B cell (primary cell): Measurements from ENCODE around the gene LIME1. TPM values are rescaled to one million over a fixed set of nuclear protein-coding genes. Genes with fewer than 3 reads are reported as not detected.

Experiments used
- ATAC-seq: fragments of 200-7000 bp; cut with Tn5 transposase; one replicate; pipeline ENCODE4 v1.10.0; 2021; ENCODE audit warnings: low read depth, mild to moderate bottlenecking, moderate number of reproducible peaks, moderate library complexity
- CTCF ChIA-PET: fragments of 350-600 bp; sonication (Branson Sonifier 250); formaldehyde crosslinking; loops from one replicate; lab custom pipeline; 2021; ENCODE audit warnings: antibody characterized with exemption, inconsistent platforms; lab: Charles Lee
- POLR2A ChIA-PET: fragments of 350-600 bp; sonication (Branson Sonifier 250); formaldehyde crosslinking; loops from one replicate; lab custom pipeline; 2021; ENCODE audit warnings: antibody characterized with exemption; lab: Charles Lee
- DNase-seq: peaks from one replicate; pipeline ENCODE4 v3.0.0; 2013
- H2AFZ ChIP-seq: 2 replicates; pipeline ENCODE4 v1.6.1; 2012; ENCODE audit warnings: mild to moderate bottlenecking, low read depth, low read length; ENCODE audit not compliant: insufficient read depth, poor library complexity, severe bottlenecking
- H3K27ac ChIP-seq, 2 donors: 1 replicate in 1 of 2; 2 replicates in 1 of 2; pipeline ENCODE4 v1.5.1; 2012 to 2013; ENCODE audit warnings: low read length in 2 of 2, mild to moderate bottlenecking in 2 of 2, moderate library complexity in 1 of 2
- H3K27me3 ChIP-seq, 4 experiments: fragments of 200-600 bp in 1 of 4; sonication (generic) in 1 of 4; replicated peaks in 1 of 4; 1 replicate in 2 of 4; 2 replicates in 2 of 4; pipeline versions ENCODE4 v1.6.1 to v1.7.0; 2013 to 2016; ENCODE audit warnings: low read length in 3 of 4, mild to moderate bottlenecking in 2 of 4, mixed read lengths in 1 of 4, moderate library complexity in 1 of 4; ENCODE audit not compliant: insufficient read depth in 4 of 4, control insufficient read depth in 3 of 4; ENCODE audit errors: control extremely low read depth in 1 of 4
- H3K36me3 ChIP-seq, 2 experiments: replicated peaks in 1 of 2; 1 replicate in 1 of 2; 2 replicates in 1 of 2; pipeline versions ENCODE4 v1.6.1 to v1.7.1; 2013; ENCODE audit warnings: low read length in 1 of 2; ENCODE audit not compliant: insufficient read depth in 2 of 2, control insufficient read depth in 1 of 2; ENCODE audit errors: control extremely low read depth in 1 of 2, extremely low read depth in 1 of 2
- H3K4me1 ChIP-seq, 2 donors: fragments of 200-600 bp in 1 of 2; sonication (generic) in 1 of 2; 1 replicate in 1 of 2; 2 replicates in 1 of 2; pipeline versions ENCODE4 v1.5.1 to v1.6.1; 2013 to 2017; ENCODE audit warnings: low read length in 2 of 2; ENCODE audit not compliant: control insufficient read depth in 2 of 2, insufficient read depth in 2 of 2
- H3K4me2 ChIP-seq: replicated peaks from 2 replicates; pipeline ENCODE3; 2012; ENCODE audit warnings: mild to moderate bottlenecking, low read depth, low read length; ENCODE audit not compliant: poor library complexity, severe bottlenecking
- H3K4me3 ChIP-seq, 5 experiments: fragments of 200-600 bp in 1 of 5; sonication (generic) in 1 of 5; 1 replicate in 3 of 5; 2 replicates in 2 of 5; pipeline versions ENCODE4 v1.5.1 to v1.7.0; 2011 to 2016; ENCODE audit warnings: low read length in 4 of 5, mild to moderate bottlenecking in 4 of 5, low read depth in 2 of 5, control low read depth in 1 of 5, moderate library complexity in 1 of 5; ENCODE audit not compliant: insufficient read depth in 1 of 5; ENCODE audit errors: control extremely low read depth in 1 of 5, extremely low read depth in 1 of 5
- H3K79me2 ChIP-seq: fragments of 200-600 bp; sonication (generic); one replicate; pipeline ENCODE4 v1.6.0; 2016; ENCODE audit warnings: low read length; ENCODE audit not compliant: control insufficient read depth, insufficient read depth
- H3K9ac ChIP-seq: fragments of 200-600 bp; sonication (generic); 2 replicates; pipeline ENCODE4 v1.6.1; 2017; ENCODE audit warnings: mild to moderate bottlenecking, low read length, moderate library complexity
- H3K9me3 ChIP-seq, 3 donors: one replicate each; pipeline versions ENCODE4 v1.6.1 to v1.7.1; 2013; ENCODE audit warnings: low read length in 2 of 3; ENCODE audit not compliant: control insufficient read depth in 2 of 3, insufficient read depth in 1 of 3; ENCODE audit errors: control extremely low read depth in 1 of 3
- H4K20me1 ChIP-seq: 2 replicates; pipeline ENCODE4 v1.6.0; 2012; ENCODE audit warnings: mild to moderate bottlenecking, low read length; ENCODE audit not compliant: insufficient read depth, control insufficient read depth, poor library complexity, severe bottlenecking
- H3K27ac Mint-ChIP-seq: one replicate; pipeline ENCODE4 v1.8.0; 2021; ENCODE audit warnings: mixed read lengths
- H3K27me3 Mint-ChIP-seq: one replicate; pipeline ENCODE4 v1.8.0; 2021; ENCODE audit warnings: mixed read lengths
- H3K4me1 Mint-ChIP-seq: one replicate; pipeline ENCODE4 v1.8.0; 2021; ENCODE audit warnings: mixed read lengths
- H3K4me3 Mint-ChIP-seq: one replicate; pipeline ENCODE4 v1.8.0; 2021; ENCODE audit warnings: mixed read lengths
- H3K9me3 Mint-ChIP-seq: one replicate; pipeline ENCODE4 v1.8.0; 2022; ENCODE audit warnings: mixed read lengths; ENCODE audit not compliant: insufficient read depth
- EZH2 ChIP-seq: IDR thresholded peaks from 2 replicates; pipeline ENCODE4 v1.6.1; 2012; ENCODE audit warnings: borderline replicate concordance, low read depth, mild to moderate bottlenecking, moderate library complexity, low read length; ENCODE audit not compliant: insufficient read depth, poor library complexity, severe bottlenecking
- WGBS: methylation state at CpG from one replicate; pipeline ENCODE4 v1.1.5; 2013; ENCODE audit warnings: missing lambda C conversion rate; ENCODE audit not compliant: insufficient coverage; 5-methylcytosine and 5-hydroxymethylcytosine counted together
- intact Hi-C: fragments of 100-400 bp; cut with micrococcal nuclease; formaldehyde crosslinking; loops from one replicate; pipeline ENCODE4 v1.10.0; 2022
- polyA plus RNA-seq: library from polyadenylated mRNA; depleted of rRNA; stranded (reverse); fragments of >200 nt; gene quantifications from 2 replicates; pipeline ENCODE4 v1.2.3, GENCODE V29; 2012
- total RNA-seq, 2 donors: library from RNA; stranded (reverse); fragments of 120-200 nt in 1 of 2; gene quantifications; 1 replicate in 1 of 2; 2 replicates in 1 of 2; pipeline versions ENCODE4 v1.2.3 to v1.2.4, GENCODE V29; 2013 to 2022
- TF ChIP-seq, protein P1 (sequence below): fragments of 200-600 bp; IDR thresholded peaks from one replicate; pipeline ENCODE4 v1.8.0; 2022; ENCODE audit warnings: antibody characterized with exemption, mild to moderate bottlenecking

LIME1 gene
- total and polyA plus RNA-seq, 2 donors (not counting 1 experiment from before 2014, with no cell fraction given): 14.5 to 95.2 TPM

DNA sequence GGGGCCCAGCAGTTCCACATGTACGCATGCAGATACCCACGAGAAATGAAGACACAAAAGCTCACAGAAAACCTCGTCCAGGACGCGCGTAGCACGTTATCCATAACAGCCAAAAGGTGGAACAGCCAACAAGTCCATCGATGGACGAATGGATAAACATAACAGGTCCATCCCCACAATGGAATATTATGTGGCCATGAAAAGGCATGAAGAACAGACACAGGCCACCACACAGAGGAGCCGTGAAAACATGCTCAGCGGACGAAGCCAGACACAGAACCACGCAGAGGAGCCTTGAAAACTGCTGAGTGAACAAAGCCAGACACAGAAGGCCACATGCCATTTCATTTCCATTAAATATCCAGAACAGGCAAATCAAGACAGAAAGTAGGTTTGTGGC is 41.1 kb downstream of the LIME1 start:
- no peak overlapping the region for H3K4me3 Mint-ChIP-seq
- Histone ChIP-seq H3K36me3 (no peaks in the 10 kb centered on the region), H3K9ac (no peak overlapping the region), H3K27me3 (no peaks in the 10 kb centered on the region), H3K4me1 (no peaks in the 10 kb centered on the region), H2AFZ (no peak overlapping the region), H3K79me2 (no peaks in the 10 kb centered on the region), H3K4me2 (no peak overlapping the region), H3K9me3 (no peaks in the 10 kb centered on the region), H3K27ac (no peak overlapping the region), H3K4me3 (no peak overlapping the region), H4K20me1 (no peaks in the 10 kb centered on the region)
- no peaks in the 10 kb centered on the region for H3K27me3 Mint-ChIP-seq
- H3K4me1 Mint-ChIP-seq: no peaks in the 10 kb centered on the region
- intact Hi-C loops: no loop called here
- ChIA-PET CTCF (interaction anchor here (0.6 to 1.1 kb wide), 2 partner anchors 8 to 86 kb away, joined by 3 read pairs; no protein-coding TSS in a partner anchor), POLR2A (no interaction called here)
- TF ChIP-seq, protein P1, sequence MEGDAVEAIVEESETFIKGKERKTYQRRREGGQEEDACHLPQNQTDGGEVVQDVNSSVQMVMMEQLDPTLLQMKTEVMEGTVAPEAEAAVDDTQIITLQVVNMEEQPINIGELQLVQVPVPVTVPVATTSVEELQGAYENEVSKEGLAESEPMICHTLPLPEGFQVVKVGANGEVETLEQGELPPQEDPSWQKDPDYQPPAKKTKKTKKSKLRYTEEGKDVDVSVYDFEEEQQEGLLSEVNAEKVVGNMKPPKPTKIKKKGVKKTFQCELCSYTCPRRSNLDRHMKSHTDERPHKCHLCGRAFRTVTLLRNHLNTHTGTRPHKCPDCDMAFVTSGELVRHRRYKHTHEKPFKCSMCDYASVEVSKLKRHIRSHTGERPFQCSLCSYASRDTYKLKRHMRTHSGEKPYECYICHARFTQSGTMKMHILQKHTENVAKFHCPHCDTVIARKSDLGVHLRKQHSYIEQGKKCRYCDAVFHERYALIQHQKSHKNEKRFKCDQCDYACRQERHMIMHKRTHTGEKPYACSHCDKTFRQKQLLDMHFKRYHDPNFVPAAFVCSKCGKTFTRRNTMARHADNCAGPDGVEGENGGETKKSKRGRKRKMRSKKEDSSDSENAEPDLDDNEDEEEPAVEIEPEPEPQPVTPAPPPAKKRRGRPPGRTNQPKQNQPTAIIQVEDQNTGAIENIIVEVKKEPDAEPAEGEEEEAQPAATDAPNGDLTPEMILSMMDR: no peak
- TF ChIP-seq EZH2: no peak
- DNase-seq: no peak
- H3K27ac Mint-ChIP-seq: no peak overlapping the region
- ATAC-seq: no peak
- 97% methylated on average over 9 of the region's 13 CpGs for WGBS
- H3K9me3 Mint-ChIP-seq: no peaks in the 10 kb centered on the region

DNA sequence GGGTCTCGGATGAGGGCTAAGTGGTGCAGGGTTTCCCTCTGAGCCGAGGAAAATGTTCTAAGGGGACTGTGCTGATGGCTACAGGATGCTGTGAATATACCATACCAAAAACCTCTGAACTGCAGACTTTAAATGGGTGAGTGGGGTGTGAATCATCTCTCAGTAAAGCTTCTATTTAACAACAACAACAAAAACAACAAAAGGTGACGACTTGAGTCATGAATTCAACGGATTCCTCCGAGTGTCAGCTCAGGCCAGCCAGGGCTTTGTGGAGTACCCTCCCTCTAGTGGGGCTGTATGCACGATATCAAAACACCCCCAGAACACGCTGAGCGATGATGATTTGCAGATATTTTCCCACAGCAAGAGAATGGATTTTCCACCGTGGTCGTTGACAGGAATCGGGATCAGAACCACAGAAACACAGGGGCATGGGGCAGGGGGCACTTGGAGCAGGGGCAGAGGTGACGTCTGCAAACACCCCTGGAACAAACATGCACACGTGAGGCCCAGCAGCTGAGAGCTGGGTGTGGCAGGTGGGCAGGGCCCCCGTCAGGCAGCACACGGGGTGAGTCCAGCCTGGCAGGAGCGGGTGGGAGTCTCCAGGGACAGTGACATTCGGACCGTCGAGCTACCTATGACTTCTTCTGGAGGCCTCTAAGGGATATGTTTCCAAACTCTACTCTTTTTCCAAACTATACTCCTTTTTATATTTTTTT is 41.7 kb downstream of the LIME1 start:
- Histone ChIP-seq H3K4me1 (no peaks in the 10 kb centered on the region), H3K9ac (no peak overlapping the region), H3K79me2 (no peaks in the 10 kb centered on the region), H3K27ac (no peak overlapping the region), H3K36me3 (no peaks in the 10 kb centered on the region), H4K20me1 (no peaks in the 10 kb centered on the region), H2AFZ (no peak overlapping the region), H3K27me3 (no peaks in the 10 kb centered on the region), H3K4me3 (no peak overlapping the region), H3K4me2 (no peak overlapping the region), H3K9me3 (no peaks in the 10 kb centered on the region)
- no peak overlapping the region for H3K27ac Mint-ChIP-seq
- intact Hi-C loops: no loop called here
- no peaks in the 10 kb centered on the region for H3K4me1 Mint-ChIP-seq
- 82% methylated on average over 12 of the region's 19 CpGs for WGBS
- POLR2A ChIA-PET: no interaction called here
- ATAC-seq (no peak), DNase-seq (no peak)
- no peak for TF ChIP-seq EZH2
- TF ChIP-seq, protein P1: no peak
- CTCF ChIA-PET: interaction anchor here (0.6 to 1.1 kb wide), 2 partner anchors 9 to 86 kb away, joined by 3 read pairs; no protein-coding TSS in a partner anchor
- no peaks in the 10 kb centered on the region for H3K9me3 Mint-ChIP-seq
- no peaks in the 10 kb centered on the region for H3K27me3 Mint-ChIP-seq
- no peak overlapping the region for H3K4me3 Mint-ChIP-seq
